Neural crest cell (in vitro differentiated cells): ENCODE results near the gene LHFPL2. TPM values are rescaled to one million over a fixed set of nuclear protein-coding genes. Genes with fewer than 3 reads are reported as not detected.
A peak's percentile ranks its signal among the peaks of the same experiment; 100 is the strongest.

Source experiments
- DNase-seq: peaks from one replicate; pipeline ENCODE4 v3.0.0; 2021; ENCODE audit warnings: low read depth, mixed read lengths, low spot score
- H3K27ac Mint-ChIP-seq: one replicate; pipeline ENCODE4 v1.8.0; 2021; ENCODE audit warnings: mild to moderate bottlenecking, mixed read lengths; ENCODE audit not compliant: unreplicated experiment
- H3K27me3 Mint-ChIP-seq: 2 replicates; pipeline ENCODE4 v1.8.0; 2021; ENCODE audit warnings: low read depth, mild to moderate bottlenecking, mixed read lengths
- H3K36me3 Mint-ChIP-seq: 2 replicates; pipeline ENCODE4 v1.8.0; 2021; ENCODE audit warnings: low read depth, mild to moderate bottlenecking, mixed read lengths
- H3K4me1 Mint-ChIP-seq: 2 replicates; pipeline ENCODE4 v1.8.0; 2021; ENCODE audit warnings: mixed read lengths
- H3K4me3 Mint-ChIP-seq: one replicate; pipeline ENCODE4 v1.8.0; 2021; ENCODE audit warnings: mild to moderate bottlenecking, mixed read lengths
- H3K9me3 Mint-ChIP-seq: 2 replicates; pipeline ENCODE4 v1.8.0; 2021; ENCODE audit warnings: mixed read lengths
- total RNA-seq: library from RNA; stranded (reverse); gene quantifications from 2 replicates; pipeline ENCODE4 v1.2.1, GENCODE V29; 2021
- TF ChIP-seq, protein P1 (sequence below): fragments of 200-600 bp; sonication (generic); conservative IDR thresholded peaks from 2 replicates; pipeline ENCODE4 v1.5.0; 2021; ENCODE audit warnings: antibody characterized with exemption, mild to moderate bottlenecking

LHFPL2 gene
- total RNA-seq, 1 donor from 2014 or later, result 15.0 TPM

DNA sequence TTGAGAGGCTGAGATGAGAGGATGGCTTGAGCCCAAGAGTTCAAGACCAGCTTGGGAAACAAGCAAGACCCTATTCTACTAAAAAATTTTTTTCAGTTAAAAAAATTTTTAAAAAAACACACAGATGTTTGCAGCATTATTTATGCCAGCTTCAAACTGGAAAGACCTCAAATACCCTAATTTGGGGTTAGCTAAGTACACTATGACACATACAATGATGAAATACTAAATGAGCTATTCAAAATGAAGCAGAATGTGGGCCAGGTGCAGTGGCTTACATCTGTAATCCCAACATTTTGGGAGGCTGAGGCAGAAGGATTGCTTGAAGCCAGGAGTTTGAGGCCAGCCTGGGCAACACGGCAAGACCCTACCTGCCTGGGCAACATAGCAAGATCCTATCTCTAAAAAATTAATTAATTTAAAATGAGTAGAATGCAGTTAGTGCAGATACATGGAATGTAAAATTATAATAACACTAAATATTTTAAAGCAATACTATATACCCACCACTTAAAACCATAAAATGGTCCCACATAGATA, 44.9 kb downstream of the LHFPL2 start:
- H3K27ac Mint-ChIP-seq, result no peak overlapping the region
- no peaks in the 10 kb centered on the region for H3K27me3 Mint-ChIP-seq
- peaks cover 2% of the 10 kb centered on the region for H3K9me3 Mint-ChIP-seq
- TF ChIP-seq, protein P1, sequence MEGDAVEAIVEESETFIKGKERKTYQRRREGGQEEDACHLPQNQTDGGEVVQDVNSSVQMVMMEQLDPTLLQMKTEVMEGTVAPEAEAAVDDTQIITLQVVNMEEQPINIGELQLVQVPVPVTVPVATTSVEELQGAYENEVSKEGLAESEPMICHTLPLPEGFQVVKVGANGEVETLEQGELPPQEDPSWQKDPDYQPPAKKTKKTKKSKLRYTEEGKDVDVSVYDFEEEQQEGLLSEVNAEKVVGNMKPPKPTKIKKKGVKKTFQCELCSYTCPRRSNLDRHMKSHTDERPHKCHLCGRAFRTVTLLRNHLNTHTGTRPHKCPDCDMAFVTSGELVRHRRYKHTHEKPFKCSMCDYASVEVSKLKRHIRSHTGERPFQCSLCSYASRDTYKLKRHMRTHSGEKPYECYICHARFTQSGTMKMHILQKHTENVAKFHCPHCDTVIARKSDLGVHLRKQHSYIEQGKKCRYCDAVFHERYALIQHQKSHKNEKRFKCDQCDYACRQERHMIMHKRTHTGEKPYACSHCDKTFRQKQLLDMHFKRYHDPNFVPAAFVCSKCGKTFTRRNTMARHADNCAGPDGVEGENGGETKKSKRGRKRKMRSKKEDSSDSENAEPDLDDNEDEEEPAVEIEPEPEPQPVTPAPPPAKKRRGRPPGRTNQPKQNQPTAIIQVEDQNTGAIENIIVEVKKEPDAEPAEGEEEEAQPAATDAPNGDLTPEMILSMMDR, result no peak
- H3K4me1 Mint-ChIP-seq, result peaks cover 24% of the 10 kb centered on the region
- H3K4me3 Mint-ChIP-seq, result no peak overlapping the region
- no peak for DNase-seq
- peaks cover 5% of the 10 kb centered on the region for H3K36me3 Mint-ChIP-seq

DNA sequence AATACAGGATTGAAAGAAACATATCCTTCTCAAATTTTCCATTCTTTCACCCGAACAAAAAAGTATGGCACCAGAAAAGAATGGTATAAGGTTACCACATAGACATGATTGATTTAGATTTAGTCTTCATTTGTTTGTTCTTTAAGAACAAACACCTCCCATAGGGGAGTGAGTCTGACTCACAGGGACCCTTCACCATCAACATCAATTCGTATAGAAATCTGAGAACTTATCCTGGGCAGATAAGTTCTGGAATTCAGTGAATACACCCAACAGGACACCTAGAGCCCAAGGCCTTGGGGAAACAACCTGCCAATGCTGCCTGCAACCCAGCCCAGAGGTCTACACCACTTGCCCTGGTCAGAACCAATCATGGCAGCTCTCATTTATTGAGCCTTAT, 46.2 kb downstream of the LHFPL2 start:
- Mint-ChIP-seq H3K9me3 (peaks cover 4% of the 10 kb centered on the region), H3K27ac (no peak overlapping the region), H3K36me3 (peaks cover 3% of the 10 kb centered on the region), H3K4me3 (no peak overlapping the region), H3K27me3 (no peaks in the 10 kb centered on the region), H3K4me1 (peaks cover 34% of the 10 kb centered on the region)
- TF ChIP-seq, protein P1, result no peak
- no peak for DNase-seq

- no peak for DNase-seq
- TF ChIP-seq, protein P1, result no peak
- Mint-ChIP-seq H3K9me3 (peaks cover 4% of the 10 kb centered on the region), H3K4me3 (no peak overlapping the region), H3K27me3 (no peaks in the 10 kb centered on the region), H3K4me1 (peaks cover 40% of the 10 kb centered on the region), H3K27ac (peak overlapping the region; percentile 6), H3K36me3 (peaks cover 3% of the 10 kb centered on the region)
These were observed 46.8 kb downstream of the LHFPL2 start for GRCh38 chr5:78601559-78602314.

GRCh38 chr5:78600687-78601414, 47.7 kb downstream of the LHFPL2 start:
- no peak for DNase-seq
- Mint-ChIP-seq H3K27ac (no peak overlapping the region), H3K4me1 (peaks cover 48% of the 10 kb centered on the region), H3K4me3 (no peak overlapping the region), H3K9me3 (peaks cover 4% of the 10 kb centered on the region), H3K27me3 (no peaks in the 10 kb centered on the region), H3K36me3 (peaks cover 3% of the 10 kb centered on the region)
- TF ChIP-seq, protein P1, result no peak

- H3K4me3 Mint-ChIP-seq, result no peak overlapping the region
- H3K4me1 Mint-ChIP-seq, result peaks cover 54% of the 10 kb centered on the region
These were observed 49.6 kb downstream of the LHFPL2 start for GRCh38 chr5:78598973-78599372.

More at GRCh38 chr5:78598973-78599372, 49.6 kb downstream of the LHFPL2 start:
- Mint-ChIP-seq H3K9me3 (peaks cover 4% of the 10 kb centered on the region), H3K36me3 (peaks cover 3% of the 10 kb centered on the region), H3K27me3 (no peaks in the 10 kb centered on the region), H3K27ac (no peak overlapping the region)
- TF ChIP-seq, protein P1, result no peak
- no peak for DNase-seq
